Measurements from ENCODE around the gene PQBP1.

PQBP1 gene

DNA sequence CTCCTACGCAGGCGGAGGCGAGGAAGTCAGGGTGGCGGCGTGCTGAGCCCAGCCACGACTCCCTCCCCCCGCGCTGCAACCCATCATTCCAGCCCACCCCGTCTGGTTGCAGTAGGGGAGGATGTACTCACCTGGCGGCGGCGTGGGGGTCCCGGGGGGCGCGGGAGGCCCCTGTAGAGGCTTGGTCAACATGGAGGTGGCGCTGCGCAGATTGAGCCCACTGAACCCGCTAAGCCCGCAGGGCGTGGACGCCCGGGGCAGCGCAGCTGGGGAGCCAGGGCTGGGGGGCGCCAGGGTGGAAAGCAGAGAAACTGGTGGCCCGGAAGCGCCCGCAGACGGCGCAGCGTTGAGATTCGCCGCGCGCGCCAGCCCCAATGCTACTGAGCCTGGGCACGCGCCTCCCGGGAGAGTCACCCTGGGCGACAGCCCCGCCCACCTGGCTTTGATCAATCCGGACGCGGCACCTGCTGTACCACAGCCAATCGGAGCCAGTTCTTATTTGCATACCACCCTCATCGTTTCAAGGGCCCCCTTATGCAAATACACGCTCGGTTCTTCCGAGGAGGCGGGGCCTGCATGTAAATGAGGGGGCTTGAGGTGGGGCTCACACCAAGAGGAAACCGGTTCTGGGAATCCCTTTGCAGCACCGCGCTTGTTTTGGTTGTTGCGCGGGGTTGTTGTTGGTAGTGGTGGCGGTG lies 21.1 kb downstream of the PQBP1 start, which contains the start of gene PIM2 (continued):
- TF ChIP-seq HOXC10 (CRISPR knock-in tag; IDR thresholded peaks at IDR 0.05) (no peak), ZNF366 (tag by site-specific recombination; conservative IDR thresholded peaks at IDR 0.05) (peak; percentile 77), ZNF76 (tag by site-specific recombination; IDR thresholded peaks at IDR 0.05; ENCODE audit: borderline replicate concordance, low read depth) (no peak), KLF7 (tag by site-specific recombination; IDR thresholded peaks at IDR 0.05; ENCODE audit: borderline replicate concordance) (no peak; the same call in 1 of the 2 replicates), ZSCAN16 (tag by site-specific recombination; IDR thresholded peaks at IDR 0.05) (peak; percentile 92), ZSCAN30 (tag by site-specific recombination; IDR thresholded peaks at IDR 0.05) (no peak), GFI1B (tag by site-specific recombination; IDR thresholded peaks at IDR 0.05) (no peak), ZNF18 (tag by site-specific recombination; IDR thresholded peaks at IDR 0.05) (no peak), KLF1 (tag by site-specific recombination; IDR thresholded peaks at IDR 0.05) (no peak), ZNF670 (tag by site-specific recombination; IDR thresholded peaks at IDR 0.05; ENCODE audit: low read depth) (no peak), ZNF747 (tag by site-specific recombination; IDR thresholded peaks at IDR 0.05) (no peak), ZNF488 (tag by site-specific recombination; IDR thresholded peaks at IDR 0.05) (no peak), ATF2 (tag by site-specific recombination; IDR thresholded peaks at IDR 0.05; ENCODE audit: low read depth) (no peak), ZFP3 (tag by site-specific recombination; IDR thresholded peaks at IDR 0.05; ENCODE audit: low read depth) (no peak), SP3 (tag by site-specific recombination; IDR thresholded peaks at IDR 0.05) (peak; percentile 68; the same call in 1 of the 2 replicates), TRIM28 (IDR thresholded peaks at IDR 0.05; ENCODE audit: borderline replicate concordance, low read length) (no peak), ZNF521 (tag by site-specific recombination; IDR thresholded peaks at IDR 0.05) (no peak), GLI2 (tag by site-specific recombination; IDR thresholded peaks at IDR 0.05; ENCODE audit: borderline replicate concordance, low read depth) (no peak), SP2 (tag by site-specific recombination; IDR thresholded peaks at IDR 0.05) (peak; percentile 72), GLI4 (tag by site-specific recombination; IDR thresholded peaks at IDR 0.05) (no peak; the same call in 1 of the 2 replicates), SCRT1 (tag by site-specific recombination; IDR thresholded peaks at IDR 0.05; ENCODE audit: borderline replicate concordance) (no peak), ZNF175 (tag by site-specific recombination; IDR thresholded peaks at IDR 0.05) (no peak), ZNF433 (tag by site-specific recombination; IDR thresholded peaks at IDR 0.05; ENCODE audit: low read depth) (no peak), FEZF1 (tag by site-specific recombination; IDR thresholded peaks at IDR 0.05) (no peak), ZNF510 (tag by site-specific recombination; IDR thresholded peaks at IDR 0.05; ENCODE audit: insufficient replicate concordance) (no peak), ZEB2 (tag by site-specific recombination; IDR thresholded peaks at IDR 0.05) (peak; percentile 84), ZNF704 (tag by site-specific recombination; IDR thresholded peaks at IDR 0.05) (no peak), ZNF621 (tag by site-specific recombination; IDR thresholded peaks at IDR 0.05) (no peak), ZNF341 (tag by site-specific recombination; IDR thresholded peaks at IDR 0.05; ENCODE audit: low read depth) (peak; percentile 72)
- TF ChIP-seq, protein P1, sequence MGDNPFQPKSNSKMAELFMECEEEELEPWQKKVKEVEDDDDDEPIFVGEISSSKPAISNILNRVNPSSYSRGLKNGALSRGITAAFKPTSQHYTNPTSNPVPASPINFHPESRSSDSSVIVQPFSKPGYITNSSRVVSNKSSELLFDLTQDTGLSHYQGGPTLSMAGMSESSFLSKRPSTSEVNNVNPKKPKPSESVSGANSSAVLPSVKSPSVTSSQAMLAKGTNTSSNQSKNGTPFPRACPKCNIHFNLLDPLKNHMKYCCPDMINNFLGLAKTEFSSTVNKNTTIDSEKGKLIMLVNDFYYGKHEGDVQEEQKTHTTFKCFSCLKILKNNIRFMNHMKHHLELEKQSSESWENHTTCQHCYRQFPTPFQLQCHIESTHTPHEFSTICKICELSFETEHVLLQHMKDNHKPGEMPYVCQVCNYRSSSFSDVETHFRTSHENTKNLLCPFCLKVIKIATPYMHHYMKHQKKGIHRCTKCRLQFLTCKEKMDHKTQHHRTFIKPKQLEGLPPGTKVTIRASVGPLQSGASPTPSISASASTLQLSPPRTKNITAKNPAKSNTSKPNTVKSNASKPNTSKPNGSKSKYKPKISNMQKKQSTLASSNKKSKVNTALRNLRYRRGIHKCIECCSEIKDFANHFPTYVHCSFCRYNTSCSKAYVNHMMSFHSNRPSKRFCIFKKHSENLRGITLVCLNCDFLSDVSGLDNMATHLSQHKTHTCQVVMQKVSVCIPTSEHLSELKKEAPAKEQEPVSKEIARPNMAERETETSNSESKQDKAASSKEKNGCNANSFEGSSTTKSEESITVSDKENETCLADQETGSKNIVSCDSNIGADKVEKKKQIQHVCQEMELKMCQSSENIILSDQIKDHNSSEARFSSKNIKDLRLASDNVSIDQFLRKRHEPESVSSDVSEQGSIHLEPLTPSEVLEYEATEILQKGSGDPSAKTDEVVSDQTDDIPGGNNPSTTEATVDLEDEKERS (tag by site-specific recombination; IDR thresholded peaks at IDR 0.05), result no peak
- TF ChIP-seq, protein P2, sequence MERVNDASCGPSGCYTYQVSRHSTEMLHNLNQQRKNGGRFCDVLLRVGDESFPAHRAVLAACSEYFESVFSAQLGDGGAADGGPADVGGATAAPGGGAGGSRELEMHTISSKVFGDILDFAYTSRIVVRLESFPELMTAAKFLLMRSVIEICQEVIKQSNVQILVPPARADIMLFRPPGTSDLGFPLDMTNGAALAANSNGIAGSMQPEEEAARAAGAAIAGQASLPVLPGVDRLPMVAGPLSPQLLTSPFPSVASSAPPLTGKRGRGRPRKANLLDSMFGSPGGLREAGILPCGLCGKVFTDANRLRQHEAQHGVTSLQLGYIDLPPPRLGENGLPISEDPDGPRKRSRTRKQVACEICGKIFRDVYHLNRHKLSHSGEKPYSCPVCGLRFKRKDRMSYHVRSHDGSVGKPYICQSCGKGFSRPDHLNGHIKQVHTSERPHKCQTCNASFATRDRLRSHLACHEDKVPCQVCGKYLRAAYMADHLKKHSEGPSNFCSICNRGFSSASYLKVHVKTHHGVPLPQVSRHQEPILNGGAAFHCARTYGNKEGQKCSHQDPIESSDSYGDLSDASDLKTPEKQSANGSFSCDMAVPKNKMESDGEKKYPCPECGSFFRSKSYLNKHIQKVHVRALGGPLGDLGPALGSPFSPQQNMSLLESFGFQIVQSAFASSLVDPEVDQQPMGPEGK (tag by site-specific recombination; IDR thresholded peaks at IDR 0.05), result peak; percentile 88
